Skin of body (tissue), 2 donors: ENCODE data around the gene CDK2AP2. TPM values are rescaled to one million over a fixed set of nuclear protein-coding genes. Genes with fewer than 3 reads are reported as not detected.
A peak's percentile ranks its signal among the peaks of the same experiment; 100 is the strongest.
"Not testable (repeated sequence)": the region's sequence is repeated elsewhere in the genome, so short reads cannot be mapped to it uniquely, and the experiment has no call there.

Experiments used
- DNase-seq: peaks from one replicate; lab custom pipeline; 2025; lab: John Stamatoyannopoulos, UW
- total RNA-seq: library from RNA; depleted of rRNA; stranded (reverse); fragments of >200 nt; gene quantifications from one replicate; pipeline ENCODE4 v1.2.3, GENCODE V29; 2014

Gene CDK2AP2
- total RNA-seq, 1 donor from 2014 or later, result 4.5 TPM

GRCh38 chr11:67489885-67490726 is 17.9 kb downstream of the CDK2AP2 start:
- no peak for DNase-seq

- DNase-seq, result no peak
Observed at GRCh38 chr11:67489203-67489884, 18.6 kb downstream of the CDK2AP2 start.

GRCh38 chr11:67486481-67487195 is 21.3 kb downstream of the CDK2AP2 start:
- DNase-seq, result no peak

GRCh38 chr11:67485873-67486361 is 22.0 kb downstream of the CDK2AP2 start:
- not testable (repeated sequence) for DNase-seq

GRCh38 chr11:67484847-67485311 is 23.1 kb downstream of the CDK2AP2 start:
- no peak for DNase-seq

- DNase-seq, result no peak
Observed at GRCh38 chr11:67483831-67484665, 23.9 kb downstream of the CDK2AP2 start.

GRCh38 chr11:67482827-67483798 is 24.8 kb downstream of the CDK2AP2 start, which contains the start of gene AIP:
TSS of gene AIP (plus strand) at chr11:67483026. CDS start at chr11:67483159, 133 bp downstream.
- peak; percentile 98 for DNase-seq

- DNase-seq, result no peak
Observed at GRCh38 chr11:67482275-67482826, 25.6 kb downstream of the CDK2AP2 start.

GRCh38 chr11:67477344-67478050 is 30.5 kb downstream of the CDK2AP2 start:
- DNase-seq, result not testable (repeated sequence)

GRCh38 chr11:67476692-67477091 is 31.3 kb downstream of the CDK2AP2 start:
- not testable (repeated sequence) for DNase-seq

GRCh38 chr11:67472882-67473281 is 35.1 kb downstream of the CDK2AP2 start:
- no peak for DNase-seq

GRCh38 chr11:67470337-67471002 is 37.5 kb downstream of the CDK2AP2 start:
- DNase-seq, result no peak

GRCh38 chr11:67469508-67469811 is 38.5 kb downstream of the CDK2AP2 start:
- no peak for DNase-seq

- DNase-seq, result peak; percentile 88
Observed at GRCh38 chr11:67468759-67469507, 39.0 kb downstream of the CDK2AP2 start, which contains the start of gene TMEM134. TSS of gene TMEM134 (minus strand) at chr11:67469251. CDS start at chr11:67469192, 59 bp downstream.

GRCh38 chr11:67468456-67468758 is 39.6 kb downstream of the CDK2AP2 start:
- no peak for DNase-seq

GRCh38 chr11:67468056-67468455 is 39.9 kb downstream of the CDK2AP2 start:
- no peak for DNase-seq
